ENCODE data around the gene PRUNE2.

- TF ChIP-seq POLR2A (IDR thresholded peaks at IDR 0.05; ENCODE audit: low read depth) (no peak), CTCF (IDR thresholded peaks at IDR 0.05) (no peak), EP300 (IDR thresholded peaks at IDR 0.05) (no peak), POLR2AphosphoS5 (IDR thresholded peaks at IDR 0.05) (no peak)
Observed at GRCh38 chr9:76609285-76610010, 296.5 kb downstream of the PRUNE2 start.
